OCI-M2 (cell line): Measurements from ENCODE around the gene ITM2B.
"Not testable (repeated sequence)": the region's sequence is repeated elsewhere in the genome, so short reads cannot be mapped to it uniquely, and the experiment has no call there.

Experiments used
- DNase-seq: peaks from one replicate; lab custom pipeline; 2025; ENCODE audit not compliant: unreplicated experiment; lab: John Stamatoyannopoulos, UW

The ITM2B gene

GRCh38 chr13:48233046-48233888 lies at the start of gene ITM2B:
Gene ITM2B, plus strand, starts transcription at chr13:48233206. Its CDS starts 155 bp downstream, at chr13:48233361.
- no peak for DNase-seq

GRCh38 chr13:48184260-48184659 lies 48.7 kb upstream of the ITM2B start:
- DNase-seq: no peak

- DNase-seq: no peak
Observed at GRCh38 chr13:48185018-48185417, 48.0 kb upstream of the ITM2B start.

GRCh38 chr13:48186722-48187121 lies 46.3 kb upstream of the ITM2B start:
- DNase-seq: no peak

- no peak for DNase-seq
Observed at GRCh38 chr13:48188131-48188530, 44.9 kb upstream of the ITM2B start.

- DNase-seq: no peak
Observed at GRCh38 chr13:48188601-48189000, 44.4 kb upstream of the ITM2B start.

GRCh38 chr13:48189171-48189570 lies 43.8 kb upstream of the ITM2B start:
- DNase-seq: no peak

- no peak for DNase-seq
Observed at GRCh38 chr13:48192411-48192935, 40.5 kb upstream of the ITM2B start.

- no peak for DNase-seq
Observed at GRCh38 chr13:48194379-48194754, 38.6 kb upstream of the ITM2B start.

GRCh38 chr13:48199404-48199946 lies 33.5 kb upstream of the ITM2B start:
- DNase-seq: no peak

GRCh38 chr13:48201044-48201443 lies 32.0 kb upstream of the ITM2B start:
- no peak for DNase-seq

- DNase-seq: not testable (repeated sequence)
Observed at GRCh38 chr13:48207207-48207606, 25.8 kb upstream of the ITM2B start.

GRCh38 chr13:48210178-48210577 lies 22.8 kb upstream of the ITM2B start:
- no peak for DNase-seq

GRCh38 chr13:48214519-48215121 lies 18.4 kb upstream of the ITM2B start:
- no peak for DNase-seq

GRCh38 chr13:48215511-48216203 lies 17.3 kb upstream of the ITM2B start:
- not testable (repeated sequence) for DNase-seq

GRCh38 chr13:48216204-48216711 lies 16.7 kb upstream of the ITM2B start:
- no peak for DNase-seq

GRCh38 chr13:48220592-48220980 lies 12.4 kb upstream of the ITM2B start:
- DNase-seq: no peak

- DNase-seq: no peak
Observed at GRCh38 chr13:48220981-48221685, 11.9 kb upstream of the ITM2B start.

- no peak for DNase-seq
Observed at GRCh38 chr13:48221686-48222187, 11.3 kb upstream of the ITM2B start.
